ENCODE results near the gene CEBPB. TPM values are rescaled to one million over a fixed set of nuclear protein-coding genes. Genes with fewer than 3 reads are reported as not detected.
"Not testable (repeated sequence)": the region's sequence is repeated elsewhere in the genome, so short reads cannot be mapped to it uniquely, and the experiment has no call there.

CEBPB gene
- total RNA-seq, 1 donor from 2014 or later, result 59.4 TPM

- ATAC-seq (no peak), DNase-seq (no peak)
- intact Hi-C loops (cut with micrococcal nuclease), result no loop called here
Observed at GRCh38 chr20:50203951-50204937, 13.6 kb downstream of the CEBPB start.

- DNase-seq (no peak), ATAC-seq (no peak)
- intact Hi-C loops (cut with micrococcal nuclease), result no loop called here
Observed at GRCh38 chr20:50207026-50207425, 16.4 kb downstream of the CEBPB start.

- ATAC-seq, result no peak
Observed at GRCh38 chr20:50208085-50208491, 17.5 kb downstream of the CEBPB start.

GRCh38 chr20:50208815-50209214 is 18.2 kb downstream of the CEBPB start:
- ATAC-seq, result not testable (repeated sequence)

More at GRCh38 chr20:50208085-50208491, 17.5 kb downstream of the CEBPB start:
- intact Hi-C loops (cut with micrococcal nuclease), result no loop called here
- DNase-seq, result no peak

GRCh38 chr20:50210066-50210619 is 19.5 kb downstream of the CEBPB start:
- intact Hi-C loops (cut with micrococcal nuclease), result loop anchor here (10.0 kb wide), 1 partner anchor 55 kb away; no protein-coding TSS in a partner anchor
- DNase-seq (no peak), ATAC-seq (no peak)

More at GRCh38 chr20:50208815-50209214, 18.2 kb downstream of the CEBPB start:
- DNase-seq; intact Hi-C loops (cut with micrococcal nuclease): not testable (repeated sequence)

- DNase-seq (no peak), ATAC-seq (no peak)
- intact Hi-C loops (cut with micrococcal nuclease), result loop anchor here (10.0 kb wide), 1 partner anchor 54 kb away; no protein-coding TSS in a partner anchor
Observed at GRCh38 chr20:50211091-50211490, 20.5 kb downstream of the CEBPB start.

- intact Hi-C loops (cut with micrococcal nuclease), result loop anchor here (10.0 kb wide), 1 partner anchor 51 kb away; no protein-coding TSS in a partner anchor
- no peak for ATAC-seq
- no peak for DNase-seq
Observed at GRCh38 chr20:50213531-50214106, 23.0 kb downstream of the CEBPB start.

GRCh38 chr20:50214226-50215024 is 23.8 kb downstream of the CEBPB start:
- intact Hi-C loops (cut with micrococcal nuclease), result loop anchor here (10.0 kb wide), 1 partner anchor 50 kb away; no protein-coding TSS in a partner anchor
- ATAC-seq (no peak), DNase-seq (no peak)

- ATAC-seq, result peak; percentile 33
- DNase-seq, result no peak
- intact Hi-C loops (cut with micrococcal nuclease), result loop anchor here (10.0 kb wide), 1 partner anchor 50 kb away; no protein-coding TSS in a partner anchor
Observed at GRCh38 chr20:50215101-50215690, 24.6 kb downstream of the CEBPB start.

GRCh38 chr20:50215926-50216325 is 25.3 kb downstream of the CEBPB start:
- DNase-seq (no peak), ATAC-seq (no peak)
- intact Hi-C loops (cut with micrococcal nuclease), result loop anchor here (10.0 kb wide), 1 partner anchor 49 kb away; no protein-coding TSS in a partner anchor

- ATAC-seq (no peak), DNase-seq (no peak)
- intact Hi-C loops (cut with micrococcal nuclease), result loop anchor here (10.0 kb wide), 1 partner anchor 48 kb away; no protein-coding TSS in a partner anchor
Observed at GRCh38 chr20:50216543-50217206, 26.0 kb downstream of the CEBPB start.

- DNase-seq (no peak), ATAC-seq (no peak)
- intact Hi-C loops (cut with micrococcal nuclease), result loop anchor here (10.0 kb wide), 1 partner anchor 47 kb away; no protein-coding TSS in a partner anchor
Observed at GRCh38 chr20:50217207-50217949, 26.7 kb downstream of the CEBPB start.

GRCh38 chr20:50218987-50219435 is 28.4 kb downstream of the CEBPB start:
- DNase-seq (no peak), ATAC-seq (no peak)
- intact Hi-C loops (cut with micrococcal nuclease), result loop anchor here (10.0 kb wide), 1 partner anchor 46 kb away; no protein-coding TSS in a partner anchor

- ATAC-seq, result no peak
- intact Hi-C loops (cut with micrococcal nuclease), result loop anchor here (10.0 kb wide), 1 partner anchor 45 kb away; no protein-coding TSS in a partner anchor
Observed at GRCh38 chr20:50219600-50219999, 29.0 kb downstream of the CEBPB start.

GRCh38 chr20:50220093-50220893 is 29.7 kb downstream of the CEBPB start:
- intact Hi-C loops (cut with micrococcal nuclease), result no loop called here
- DNase-seq (no peak), ATAC-seq (no peak)

More at GRCh38 chr20:50219600-50219999, 29.0 kb downstream of the CEBPB start:
- DNase-seq, result no peak

GRCh38 chr20:50220894-50221365 is 30.3 kb downstream of the CEBPB start:
- no peak for ATAC-seq
- intact Hi-C loops (cut with micrococcal nuclease), result no loop called here
- DNase-seq, result no peak
